ENCODE data around the gene PARD3.

Gene PARD3

DNA sequence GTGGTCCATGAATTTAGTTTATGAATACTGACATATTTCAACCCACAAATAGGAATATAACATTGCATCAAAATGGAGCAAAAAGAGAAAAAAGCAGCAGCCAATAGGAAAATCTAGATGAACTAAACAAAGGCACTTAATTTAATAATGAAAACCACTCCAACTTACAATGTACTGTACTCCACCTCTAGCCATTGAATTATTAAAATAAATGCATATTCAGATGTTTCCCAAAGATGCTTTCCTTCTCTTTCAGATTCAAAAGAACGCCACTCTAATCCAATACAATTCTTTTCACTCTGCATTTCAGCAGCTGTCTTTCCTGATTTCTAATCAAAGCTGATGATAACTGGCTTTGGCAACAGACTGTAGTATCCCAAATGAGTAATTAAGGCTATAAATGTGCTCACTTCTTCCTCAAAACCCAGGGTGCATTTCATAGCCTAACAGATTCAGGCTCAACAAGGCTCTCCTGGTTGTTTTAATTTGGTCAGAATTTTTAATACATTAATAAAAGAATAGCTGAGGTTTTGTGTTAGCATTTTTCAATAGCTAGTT, 577.1 kb downstream of the PARD3 start:
- TF ChIP-seq CTCF (IDR thresholded peaks at IDR 0.05; ENCODE audit: insufficient read depth, low read length, poor library complexity, severe bottlenecking), result no peak
- H3K36me3 ChIP-seq (ENCODE audit: control insufficient read depth, insufficient read depth, low read length), result no peaks in the 10 kb centered on the region
- no peaks in the 10 kb centered on the region for H3K27me3 ChIP-seq (replicated peaks; ENCODE audit: control insufficient read depth, insufficient read depth, low read length)
- DNase-seq (ENCODE audit: extremely low read depth, insufficient read length), result no peak
- no peak overlapping the region for H3K4me3 ChIP-seq (replicated peaks; ENCODE audit: low read depth, low read length)

DNA sequence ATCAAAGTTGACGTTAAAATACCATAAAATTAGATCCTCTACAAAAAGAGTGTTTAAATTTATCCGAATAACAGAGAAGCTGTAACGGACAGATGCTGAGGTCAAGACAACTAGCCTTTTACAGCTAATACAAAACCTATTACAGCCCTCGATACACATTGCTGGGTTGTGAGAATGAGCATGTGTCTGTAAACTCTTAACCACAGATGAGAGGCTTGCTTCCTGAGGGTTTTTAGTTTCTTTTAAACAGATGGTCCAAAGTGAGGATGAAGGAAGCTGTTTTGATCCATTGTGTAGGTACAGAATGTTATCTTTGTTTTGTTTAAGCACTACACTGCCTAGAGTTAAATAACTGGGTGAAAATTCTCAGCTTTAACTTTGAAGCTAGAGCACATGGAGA, 578.2 kb downstream of the PARD3 start:
- H3K36me3 ChIP-seq (ENCODE audit: control insufficient read depth, insufficient read depth, low read length), result no peaks in the 10 kb centered on the region
- H3K27me3 ChIP-seq (replicated peaks; ENCODE audit: control insufficient read depth, insufficient read depth, low read length), result no peaks in the 10 kb centered on the region
- peak; percentile 28 for DNase-seq (ENCODE audit: extremely low read depth, insufficient read length)
- no peak overlapping the region for H3K4me3 ChIP-seq (replicated peaks; ENCODE audit: low read depth, low read length)
- TF ChIP-seq CTCF (IDR thresholded peaks at IDR 0.05; ENCODE audit: insufficient read depth, low read length, poor library complexity, severe bottlenecking), result no peak

DNA sequence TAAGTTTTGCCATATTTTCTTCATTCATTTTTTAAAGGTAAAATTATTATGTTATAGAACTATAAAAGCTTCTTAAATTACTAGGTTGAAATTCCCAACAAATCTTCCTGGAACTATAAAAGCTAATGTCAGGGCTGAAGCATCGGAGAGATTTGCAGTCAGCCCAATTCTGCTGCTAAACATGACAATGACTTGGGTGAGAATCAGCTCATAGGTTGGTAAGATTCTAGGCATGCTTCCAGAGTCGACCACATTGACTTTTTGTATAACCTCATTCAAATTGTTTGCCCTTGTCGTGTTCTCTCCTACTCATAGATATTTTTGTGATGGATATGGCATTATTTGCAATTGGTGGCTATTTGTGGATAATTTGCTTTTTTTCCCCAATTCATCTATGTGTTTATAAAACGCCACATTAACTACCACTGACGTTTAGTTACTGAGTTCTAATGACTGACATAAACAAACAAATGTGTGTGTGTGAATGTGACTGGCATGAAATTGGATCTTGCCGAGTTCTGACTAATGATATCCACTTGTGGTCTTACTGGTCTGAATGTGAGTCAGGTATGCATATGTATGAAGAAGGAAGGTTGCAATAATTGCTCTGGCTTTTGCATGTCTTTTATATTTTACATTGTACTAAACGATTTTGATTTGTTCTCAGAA, 579.8 kb downstream of the PARD3 start:
- H3K4me3 ChIP-seq (replicated peaks; ENCODE audit: low read depth, low read length), result no peak overlapping the region
- DNase-seq (ENCODE audit: extremely low read depth, insufficient read length), result no peak
- no peak for TF ChIP-seq CTCF (IDR thresholded peaks at IDR 0.05; ENCODE audit: insufficient read depth, low read length, poor library complexity, severe bottlenecking)
- no peaks in the 10 kb centered on the region for H3K36me3 ChIP-seq (ENCODE audit: control insufficient read depth, insufficient read depth, low read length)
- H3K27me3 ChIP-seq (replicated peaks; ENCODE audit: control insufficient read depth, insufficient read depth, low read length), result no peaks in the 10 kb centered on the region

GRCh38 chr10:34232481-34232880, 582.6 kb downstream of the PARD3 start:
- Histone ChIP-seq H3K36me3 (ENCODE audit: control insufficient read depth, insufficient read depth, low read length) (no peaks in the 10 kb centered on the region), H3K27me3 (replicated peaks; ENCODE audit: control insufficient read depth, insufficient read depth, low read length) (no peaks in the 10 kb centered on the region), H3K4me3 (replicated peaks; ENCODE audit: low read depth, low read length) (no peak overlapping the region)
- TF ChIP-seq CTCF (IDR thresholded peaks at IDR 0.05; ENCODE audit: insufficient read depth, low read length, poor library complexity, severe bottlenecking), result no peak
- DNase-seq (ENCODE audit: extremely low read depth, insufficient read length), result no peak

DNA sequence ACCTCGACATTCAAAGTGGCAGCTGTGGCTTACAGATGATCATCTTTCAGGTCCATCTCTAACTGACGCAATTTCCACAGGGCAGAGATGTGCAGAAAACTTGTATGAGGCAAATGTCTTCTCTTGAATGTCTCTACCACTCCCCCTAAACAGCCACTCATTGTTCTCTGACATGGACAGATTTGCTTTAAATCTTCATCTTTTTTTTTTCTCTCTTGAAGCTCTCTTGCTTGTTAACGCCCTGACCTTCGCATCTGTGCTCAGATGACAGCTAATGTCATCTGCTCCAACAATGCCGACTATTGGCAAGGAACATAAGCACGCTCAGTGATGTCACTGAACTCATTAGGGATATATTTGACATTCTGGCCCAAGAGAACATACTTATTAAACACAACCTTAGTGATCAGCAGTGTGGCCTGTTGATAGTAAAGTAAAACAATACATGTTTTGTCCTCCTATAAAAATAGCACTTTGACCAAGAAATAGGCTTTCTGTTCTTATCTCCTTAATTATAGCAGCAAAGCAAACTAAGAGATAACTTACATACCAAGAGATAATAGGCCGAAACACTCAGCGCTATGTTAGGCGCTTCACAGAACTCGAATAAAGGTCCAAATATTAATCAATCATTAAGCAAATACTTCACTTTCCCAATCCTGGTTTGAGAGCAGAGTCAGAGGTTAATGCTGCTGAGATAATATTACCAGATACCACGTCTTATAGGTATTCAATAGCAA, 583.5 kb downstream of the PARD3 start:
- H3K27me3 ChIP-seq (replicated peaks; ENCODE audit: control insufficient read depth, insufficient read depth, low read length), result no peaks in the 10 kb centered on the region
- H3K4me3 ChIP-seq (replicated peaks; ENCODE audit: low read depth, low read length), result no peak overlapping the region
- DNase-seq (ENCODE audit: extremely low read depth, insufficient read length), result no peak
- TF ChIP-seq CTCF (IDR thresholded peaks at IDR 0.05; ENCODE audit: insufficient read depth, low read length, poor library complexity, severe bottlenecking), result no peak
- no peaks in the 10 kb centered on the region for H3K36me3 ChIP-seq (ENCODE audit: control insufficient read depth, insufficient read depth, low read length)

Data from GM06990 (cell line).